C1 segment of cervical spinal cord (tissue), 14 donors: Measurements from ENCODE around the gene PVALB.
"Not testable (repeated sequence)": the region's sequence is repeated elsewhere in the genome, so short reads cannot be mapped to it uniquely, and the experiment has no call there.

Experiments
- DNase-seq, 14 donors: peaks; one replicate each; lab custom pipeline; 2025; lab: John Stamatoyannopoulos, UW

The PVALB gene

GRCh38 chr22:36757668-36758211, 59.1 kb downstream of the PVALB start:
- peak in 12 of 14 donors; percentile 6 to 62 (median 28) for DNase-seq

- no peak for DNase-seq
Observed at GRCh38 chr22:36756746-36757655, 59.8 kb downstream of the PVALB start.

GRCh38 chr22:36756031-36756430, 60.8 kb downstream of the PVALB start:
- DNase-seq, result no peak

GRCh38 chr22:36755316-36755715, 61.5 kb downstream of the PVALB start:
- no peak for DNase-seq

- not testable (repeated sequence) for DNase-seq
Observed at GRCh38 chr22:36754881-36755280, 62.0 kb downstream of the PVALB start.

GRCh38 chr22:36753916-36754315, 62.9 kb downstream of the PVALB start:
- DNase-seq, result no peak

GRCh38 chr22:36753120-36753802, 63.6 kb downstream of the PVALB start:
- DNase-seq, result no peak
